Stimulated activated CD4-positive, alpha-beta T cell treated with anti-CD3 and anti-CD28 coated beads, TNF-alpha, amount 100 ng/mL, for 48 hours (primary cell): ENCODE results near the gene GPSM1.

Experiments used
- DNase-seq, 3 donors: peaks; one replicate each; pipeline ENCODE4 v3.0.0-alpha.2; 2020; ENCODE audit warnings: low read depth in 3 of 3

GPSM1 gene

GRCh38 chr9:136304456-136304855 lies 22.9 kb upstream of the GPSM1 start:
- DNase-seq, result no peak

GRCh38 chr9:136304981-136305380 lies 22.4 kb upstream of the GPSM1 start:
- DNase-seq, result no peak

DNA sequence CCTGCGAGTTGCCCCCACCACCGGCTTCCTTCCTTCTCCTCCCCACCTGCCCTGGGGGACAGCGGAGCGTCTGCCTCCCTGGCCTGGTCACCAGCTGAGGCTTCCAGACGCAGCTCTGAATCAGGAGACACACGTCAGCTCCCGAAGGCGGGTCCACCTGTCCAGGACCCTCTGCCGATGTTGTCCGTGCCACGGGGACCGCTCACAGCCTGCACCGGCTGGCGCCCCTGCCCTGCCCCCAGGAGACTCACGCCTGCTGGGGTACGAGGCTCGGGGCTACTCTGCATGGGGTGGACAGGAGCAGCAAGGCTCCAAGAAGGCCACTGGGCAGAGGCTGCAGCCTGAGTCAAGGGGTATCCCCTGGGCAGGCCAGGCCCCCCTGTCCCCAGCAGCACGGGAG lies 21.5 kb upstream of the GPSM1 start:
- no peak for DNase-seq

DNA sequence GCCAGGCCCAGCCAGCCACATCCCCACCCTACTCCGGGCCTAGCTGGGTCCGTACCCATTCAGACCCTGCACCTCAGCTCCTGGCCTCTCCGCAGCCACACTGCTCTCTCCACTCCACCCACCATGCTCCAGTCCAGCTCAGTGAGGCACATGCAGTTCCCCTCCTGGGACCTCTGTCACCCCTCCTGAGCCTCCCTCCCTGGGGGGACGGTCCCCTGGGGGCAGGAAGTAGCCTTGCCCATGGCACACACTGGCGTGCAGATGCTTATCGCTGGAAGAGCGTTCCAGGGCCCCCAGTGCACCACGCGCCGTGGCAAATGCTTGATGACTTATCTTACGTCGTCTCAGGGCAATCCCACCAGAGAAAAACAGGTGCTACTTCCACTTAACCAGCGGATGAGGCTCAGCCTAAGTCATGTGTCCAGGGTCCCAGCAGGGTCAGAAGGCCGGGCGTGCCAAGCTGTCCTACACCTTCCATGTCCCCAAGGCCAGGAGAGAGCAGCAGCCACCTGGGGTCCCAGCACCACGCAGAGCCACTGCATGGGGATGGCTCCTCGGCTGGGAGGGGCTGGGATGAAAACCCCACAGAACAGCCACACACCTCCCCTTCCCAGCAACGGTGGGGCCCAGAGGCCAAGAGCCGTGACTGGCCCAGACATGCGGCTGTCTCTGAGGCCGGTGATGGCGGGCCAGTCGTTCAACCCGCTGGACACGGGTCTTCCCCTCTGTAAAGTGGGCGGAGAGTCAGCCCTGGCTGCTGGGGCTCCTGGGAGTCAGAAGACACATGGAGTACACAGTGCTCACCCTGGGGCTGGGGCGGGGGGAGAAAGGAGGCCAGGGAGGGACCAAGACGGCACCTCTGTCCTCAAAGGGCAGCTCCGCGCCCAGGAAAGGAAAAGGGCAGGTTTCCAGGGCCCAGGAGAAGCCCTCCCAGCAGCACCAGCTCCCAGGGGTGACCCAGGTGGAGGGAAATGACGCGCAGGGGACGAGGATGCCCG lies 20.8 kb upstream of the GPSM1 start:
- no peak for DNase-seq

- DNase-seq, result no peak
Measured at GRCh38 chr9:136307215-136307750, 20.1 kb upstream of the GPSM1 start.

- no peak for DNase-seq
Measured at GRCh38 chr9:136308006-136308701, 19.2 kb upstream of the GPSM1 start.

DNA sequence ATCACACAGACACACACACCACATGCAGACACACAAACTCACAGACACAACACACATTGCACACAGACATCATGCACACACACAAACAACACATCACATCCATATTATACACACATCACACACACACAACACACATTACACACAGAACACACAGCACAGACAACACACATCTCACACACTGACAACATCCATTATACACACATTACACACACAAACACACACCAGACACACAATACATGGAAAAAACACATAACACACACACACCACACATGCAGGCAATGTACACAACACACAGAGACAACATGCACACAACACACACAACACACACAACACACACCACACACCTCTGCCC lies 18.7 kb upstream of the GPSM1 start:
- DNase-seq, result no peak

- DNase-seq, result no peak
Measured at GRCh38 chr9:136309101-136309801, 18.1 kb upstream of the GPSM1 start.

DNA sequence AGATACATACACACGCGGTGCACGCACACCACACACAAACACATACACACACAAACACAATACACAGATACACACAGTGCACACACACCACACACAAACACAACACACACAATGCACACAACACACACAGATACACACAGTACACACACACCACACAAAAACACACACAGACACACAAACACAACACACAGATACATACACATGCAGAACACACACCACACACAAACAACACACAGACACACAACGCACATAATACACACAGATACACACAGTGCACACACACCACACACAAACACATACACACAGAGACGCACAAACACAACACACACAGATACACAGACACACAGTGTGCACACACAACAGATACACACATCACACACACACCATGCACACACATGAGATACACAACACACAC lies 17.5 kb upstream of the GPSM1 start:
- DNase-seq, result no peak

DNA sequence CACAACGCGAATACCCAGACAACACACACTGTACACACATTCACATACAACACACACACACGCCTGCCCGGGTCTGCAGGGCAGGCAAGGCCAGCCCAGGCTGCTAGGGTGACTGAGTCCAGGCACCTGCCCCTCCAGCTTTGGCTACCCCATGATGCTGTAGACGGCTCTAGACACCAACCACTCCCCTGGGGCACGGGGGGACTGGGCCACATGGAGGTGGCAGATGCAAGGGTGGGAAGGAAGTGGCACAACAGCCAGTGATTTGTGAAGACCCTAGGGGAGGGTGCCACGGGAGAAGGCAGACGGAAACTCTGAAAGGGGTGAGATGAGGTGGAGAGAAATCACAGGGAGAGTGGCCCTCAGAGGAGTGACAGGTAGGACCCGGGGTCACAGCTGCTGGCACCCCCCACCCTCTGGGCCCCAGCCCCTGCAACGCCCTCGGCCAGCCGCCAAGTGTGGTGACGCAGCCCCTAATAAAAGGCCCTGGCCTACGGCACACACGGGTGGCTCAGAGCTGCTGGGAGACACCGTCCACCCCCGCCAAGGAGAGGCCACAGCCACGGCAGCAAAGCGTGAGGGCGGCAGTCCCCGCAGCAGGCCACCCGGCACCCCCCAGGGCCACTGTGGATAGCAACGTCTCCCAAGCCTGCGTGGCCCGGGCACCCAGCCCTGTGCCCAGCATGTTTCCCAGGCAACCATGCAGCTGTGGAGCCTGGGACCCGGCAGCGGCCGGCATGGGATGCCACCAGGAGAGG lies 16.9 kb upstream of the GPSM1 start:
- no peak for DNase-seq

GRCh38 chr9:136311051-136312008 lies 16.0 kb upstream of the GPSM1 start:
- DNase-seq, result no peak

DNA sequence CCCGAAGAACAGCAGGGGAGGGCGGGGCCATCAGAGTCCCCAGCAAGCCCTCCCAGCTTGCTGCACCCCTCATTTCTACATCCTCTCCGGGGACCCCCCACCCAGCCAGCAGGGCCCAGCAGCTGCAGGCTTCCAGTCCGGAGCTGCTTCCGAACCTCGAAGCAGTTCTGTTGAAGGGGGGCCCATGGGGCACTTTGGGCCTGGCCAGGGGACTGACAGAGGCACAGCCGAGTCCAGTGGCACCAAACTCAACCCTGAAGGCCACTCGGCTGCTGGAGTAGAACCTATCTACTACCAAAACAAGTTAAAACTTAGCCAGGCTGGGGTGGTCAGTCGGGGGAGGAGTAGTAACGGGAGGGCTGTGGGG lies 15.3 kb upstream of the GPSM1 start:
- DNase-seq, result no peak

- DNase-seq, result no peak
Measured at GRCh38 chr9:136312436-136312835, 14.9 kb upstream of the GPSM1 start.

- no peak for DNase-seq
Measured at GRCh38 chr9:136313111-136314055, 14.0 kb upstream of the GPSM1 start.

DNA sequence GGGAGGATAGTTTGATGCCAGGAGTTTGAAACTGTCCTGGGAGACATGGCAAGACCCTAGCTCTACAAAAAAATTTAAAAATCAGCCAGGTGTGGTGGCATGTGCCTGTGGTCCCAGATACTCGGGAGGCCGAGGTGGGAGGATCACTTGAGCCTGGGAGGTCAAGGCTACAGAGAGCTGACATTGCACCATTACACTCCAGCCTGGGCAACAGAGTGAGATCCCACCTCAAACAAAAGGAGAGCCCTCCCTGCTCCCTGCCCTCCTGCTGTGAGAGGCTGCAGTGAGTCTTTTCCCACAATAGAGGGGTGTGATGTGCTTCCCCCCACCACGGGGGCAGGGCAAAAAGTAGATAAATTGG lies 13.3 kb upstream of the GPSM1 start:
- no peak for DNase-seq

GRCh38 chr9:136314944-136315343 lies 12.4 kb upstream of the GPSM1 start:
- DNase-seq, result no peak

GRCh38 chr9:136316271-136316751 lies 11.0 kb upstream of the GPSM1 start:
- DNase-seq, result no peak

DNA sequence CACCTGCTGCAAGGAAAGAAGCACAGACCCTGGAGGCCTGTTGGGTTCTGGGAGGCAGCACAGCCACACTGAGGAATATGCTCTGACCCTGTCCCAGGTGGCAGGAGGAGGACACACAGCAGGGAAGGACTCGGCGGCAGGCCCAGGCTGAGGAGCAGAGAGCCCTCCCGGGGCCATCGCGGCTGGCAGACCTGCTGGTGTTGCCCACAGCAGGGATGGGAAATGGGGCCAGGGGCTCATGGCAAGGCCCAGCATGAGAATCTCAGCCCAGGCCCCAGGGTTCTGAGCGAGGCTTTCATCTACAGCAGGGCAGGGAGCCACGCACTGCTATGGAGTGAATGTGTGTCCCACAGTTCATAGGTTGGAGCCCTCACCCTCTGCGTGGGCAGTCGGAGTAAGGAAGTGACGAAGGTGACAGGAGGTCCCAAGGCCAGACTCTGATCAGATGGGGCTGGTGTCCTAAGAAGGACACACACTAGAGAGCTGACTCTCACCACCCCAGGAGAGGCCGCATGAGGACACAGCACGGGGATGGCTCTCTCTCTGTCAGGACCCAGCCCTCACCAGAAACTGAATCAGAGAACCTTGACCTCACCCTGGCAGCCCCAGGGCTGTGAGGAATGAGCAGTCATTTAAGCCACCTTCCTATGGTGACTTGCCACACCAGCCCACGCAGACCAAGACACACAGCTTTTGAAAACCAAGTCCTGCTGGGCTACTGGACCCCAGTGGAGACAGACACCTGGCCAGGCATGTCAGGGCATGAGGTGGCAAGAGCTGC lies 10.3 kb upstream of the GPSM1 start:
- DNase-seq, result no peak
